ENCODE data around the gene ENPP3.
"Not testable (repeated sequence)": the region's sequence is repeated elsewhere in the genome, so short reads cannot be mapped to it uniquely, and the experiment has no call there.

Gene ENPP3

DNA sequence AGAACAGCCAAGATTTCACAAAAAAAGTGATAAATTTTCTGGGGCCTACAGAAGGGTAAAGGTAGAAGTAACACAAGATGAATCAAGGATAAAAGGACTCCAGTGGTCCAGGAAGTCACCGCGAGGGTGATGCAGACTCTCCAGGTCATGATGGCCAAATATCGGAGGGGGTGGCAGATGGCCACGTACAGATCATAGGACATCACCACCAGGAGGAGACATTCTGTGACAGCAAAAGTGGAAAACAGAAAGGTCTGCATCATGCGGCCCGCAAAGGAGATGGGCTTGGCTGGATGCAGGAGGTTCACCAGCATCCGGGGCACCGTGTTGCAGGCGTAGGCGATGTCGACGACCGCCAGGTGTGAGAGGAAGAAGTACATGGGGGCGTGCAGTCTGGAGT is 63.7 kb downstream of the ENPP3 start:
- not testable (repeated sequence) for H4K8ac ChIP-seq (ENCODE audit: low read depth, low read length); DNase-seq; H3K27ac ChIP-seq (ENCODE audit: low read depth, low read length); H2BK5ac ChIP-seq (ENCODE audit: low read length); H3K27me3 ChIP-seq (ENCODE audit: insufficient read depth, low read length, poor library complexity); H3K23ac ChIP-seq (ENCODE audit: low read length); H3K4me2 ChIP-seq (ENCODE audit: low read length); H3K4me3 ChIP-seq (ENCODE audit: low read length); H3K4me1 ChIP-seq (ENCODE audit: control insufficient read depth, low read depth, low read length); H3K79me2 ChIP-seq (ENCODE audit: control insufficient read depth, insufficient read depth, low read length); H2AK5ac ChIP-seq (ENCODE audit: low read length); H2BK120ac ChIP-seq (ENCODE audit: low read depth, low read length); H3K79me1 ChIP-seq (ENCODE audit: low read length); H2BK15ac ChIP-seq (replicated peaks; ENCODE audit: low read depth); H4K5ac ChIP-seq (ENCODE audit: low read length); H3K36me3 ChIP-seq (ENCODE audit: control insufficient read depth, insufficient read depth, low read length); H3K4ac ChIP-seq (ENCODE audit: low read depth, low read length); H3K9ac ChIP-seq (ENCODE audit: low read length); H3K18ac ChIP-seq (ENCODE audit: low read length); H3K56ac ChIP-seq (ENCODE audit: low read length)
- no CpG with 5 or more reads among the region's 14 CpGs for whole genome bisulfite sequencing (ENCODE audit: extremely low coverage, insufficient coverage, low lambda C conversion rate)

GRCh38 chr6:131703905-131704304 is 66.8 kb downstream of the ENPP3 start:
- H3K56ac ChIP-seq (ENCODE audit: low read length); H4K8ac ChIP-seq (ENCODE audit: low read depth, low read length); H2BK15ac ChIP-seq (replicated peaks; ENCODE audit: low read depth); H2AK5ac ChIP-seq (ENCODE audit: low read length); H3K79me1 ChIP-seq (ENCODE audit: low read length); H3K36me3 ChIP-seq (ENCODE audit: control insufficient read depth, insufficient read depth, low read length); H3K4me2 ChIP-seq (ENCODE audit: low read length); H2BK120ac ChIP-seq (ENCODE audit: low read depth, low read length); H3K23ac ChIP-seq (ENCODE audit: low read length); H3K18ac ChIP-seq (ENCODE audit: low read length); H3K4me1 ChIP-seq (ENCODE audit: control insufficient read depth, low read depth, low read length); H3K27me3 ChIP-seq (ENCODE audit: insufficient read depth, low read length, poor library complexity); H4K5ac ChIP-seq (ENCODE audit: low read length); H3K4me3 ChIP-seq (ENCODE audit: low read length); DNase-seq; H3K79me2 ChIP-seq (ENCODE audit: control insufficient read depth, insufficient read depth, low read length); H3K9ac ChIP-seq (ENCODE audit: low read length); H3K27ac ChIP-seq (ENCODE audit: low read depth, low read length); H2BK5ac ChIP-seq (ENCODE audit: low read length); H3K4ac ChIP-seq (ENCODE audit: low read depth, low read length): not testable (repeated sequence)
- no CpG with 5 or more reads among the region's 2 CpGs for WGBS (ENCODE audit: extremely low coverage, insufficient coverage, low lambda C conversion rate)

- H2BK120ac ChIP-seq (ENCODE audit: low read depth, low read length): not testable (repeated sequence)
Measured at GRCh38 chr6:131710917-131711316, 73.8 kb downstream of the ENPP3 start, which contains the start of gene CTAGE9. TSS of gene CTAGE9 (minus strand) at chr6:131711017. CDS start at chr6:131711017, 0 bp downstream.

DNA sequence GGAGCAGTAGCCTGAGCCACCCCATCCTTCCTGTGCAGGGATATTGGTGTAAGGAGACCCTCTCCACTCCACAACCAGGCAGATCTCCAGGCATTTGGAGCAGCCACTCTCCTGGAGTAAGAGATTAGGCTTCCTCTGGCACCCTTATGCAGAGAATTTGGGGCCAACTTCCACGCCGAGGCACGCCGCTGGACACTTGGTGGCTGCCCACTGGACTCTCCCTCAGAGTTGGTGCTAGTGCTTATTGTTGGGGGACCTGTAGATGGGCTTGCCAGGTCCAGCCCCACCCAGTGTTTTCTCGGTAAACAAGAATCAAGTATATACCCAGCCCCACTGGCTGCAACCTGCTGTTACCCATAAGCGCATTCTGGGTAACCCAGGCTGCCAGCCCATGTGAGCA is 78.5 kb downstream of the ENPP3 start:
- not testable (repeated sequence) for H3K4me2 ChIP-seq (ENCODE audit: low read length); H3K27ac ChIP-seq (ENCODE audit: low read depth, low read length); H3K79me1 ChIP-seq (ENCODE audit: low read length); H3K56ac ChIP-seq (ENCODE audit: low read length); H2AK5ac ChIP-seq (ENCODE audit: low read length); H3K27me3 ChIP-seq (ENCODE audit: insufficient read depth, low read length, poor library complexity); H2BK120ac ChIP-seq (ENCODE audit: low read depth, low read length); H2BK5ac ChIP-seq (ENCODE audit: low read length); H2BK15ac ChIP-seq (replicated peaks; ENCODE audit: low read depth); H3K4ac ChIP-seq (ENCODE audit: low read depth, low read length); H3K9ac ChIP-seq (ENCODE audit: low read length); H3K23ac ChIP-seq (ENCODE audit: low read length); H3K4me1 ChIP-seq (ENCODE audit: control insufficient read depth, low read depth, low read length); H3K79me2 ChIP-seq (ENCODE audit: control insufficient read depth, insufficient read depth, low read length); H3K18ac ChIP-seq (ENCODE audit: low read length); H4K5ac ChIP-seq (ENCODE audit: low read length); DNase-seq; H3K36me3 ChIP-seq (ENCODE audit: control insufficient read depth, insufficient read depth, low read length); H4K8ac ChIP-seq (ENCODE audit: low read depth, low read length); H3K4me3 ChIP-seq (ENCODE audit: low read length)
- WGBS (ENCODE audit: extremely low coverage, insufficient coverage, low lambda C conversion rate): no CpG with 5 or more reads among the region's 6 CpGs

More at GRCh38 chr6:131710917-131711316, 73.8 kb downstream of the ENPP3 start, which contains the start of gene CTAGE9:
- WGBS (ENCODE audit: extremely low coverage, insufficient coverage, low lambda C conversion rate): no CpG with 5 or more reads among the region's 18 CpGs
- DNase-seq; H3K79me1 ChIP-seq (ENCODE audit: low read length); H3K27me3 ChIP-seq (ENCODE audit: insufficient read depth, low read length, poor library complexity); H3K4me1 ChIP-seq (ENCODE audit: control insufficient read depth, low read depth, low read length); H2AK5ac ChIP-seq (ENCODE audit: low read length); H2BK15ac ChIP-seq (replicated peaks; ENCODE audit: low read depth); H3K36me3 ChIP-seq (ENCODE audit: control insufficient read depth, insufficient read depth, low read length); H2BK5ac ChIP-seq (ENCODE audit: low read length); H3K9ac ChIP-seq (ENCODE audit: low read length); H4K8ac ChIP-seq (ENCODE audit: low read depth, low read length); H3K79me2 ChIP-seq (ENCODE audit: control insufficient read depth, insufficient read depth, low read length); H3K23ac ChIP-seq (ENCODE audit: low read length); H4K5ac ChIP-seq (ENCODE audit: low read length); H3K4ac ChIP-seq (ENCODE audit: low read depth, low read length); H3K27ac ChIP-seq (ENCODE audit: low read depth, low read length); H3K4me3 ChIP-seq (ENCODE audit: low read length); H3K4me2 ChIP-seq (ENCODE audit: low read length); H3K56ac ChIP-seq (ENCODE audit: low read length); H3K18ac ChIP-seq (ENCODE audit: low read length): not testable (repeated sequence)

DNA sequence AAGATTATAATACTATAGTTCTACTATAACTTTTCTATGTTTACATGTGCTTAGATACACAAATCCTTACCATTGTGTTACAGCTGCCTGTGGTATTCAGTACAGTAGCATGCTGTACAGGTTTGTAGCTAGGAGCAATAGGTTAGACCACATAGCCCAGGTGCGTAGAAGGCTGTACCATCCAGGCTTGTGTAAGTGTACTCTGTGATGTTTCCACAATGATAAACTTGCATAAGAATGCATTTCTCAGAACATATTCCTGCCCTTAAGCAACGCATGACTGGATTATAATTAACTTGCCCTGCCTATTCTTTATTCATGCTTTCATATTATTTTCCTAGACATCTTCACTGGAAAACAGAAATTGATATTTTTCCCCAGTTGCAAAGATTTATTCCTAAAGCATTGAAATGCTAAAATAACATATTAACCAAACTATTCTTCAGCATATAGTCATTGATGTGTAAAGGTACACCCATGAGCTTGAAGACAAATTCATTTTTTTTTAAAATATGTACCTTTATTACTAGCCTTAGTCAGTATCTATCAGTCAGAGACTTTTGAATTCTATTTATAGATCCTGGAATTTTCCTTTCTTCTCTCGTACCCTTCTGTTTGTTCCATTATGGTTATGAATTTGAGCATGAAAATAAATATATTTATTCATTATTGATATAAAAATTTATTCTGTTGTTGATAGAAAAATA is 80.9 kb downstream of the ENPP3 start:
- no peaks in the 10 kb centered on the region for H3K27me3 ChIP-seq (ENCODE audit: insufficient read depth, low read length, poor library complexity)
- no peak overlapping the region for H3K4me3 ChIP-seq (ENCODE audit: low read length)
- H3K18ac ChIP-seq (ENCODE audit: low read length): no peak overlapping the region
- H3K4ac ChIP-seq (ENCODE audit: low read depth, low read length): no peak overlapping the region
- no peak overlapping the region for H3K9ac ChIP-seq (ENCODE audit: low read length)
- H4K8ac ChIP-seq (ENCODE audit: low read depth, low read length): no peak overlapping the region
- H2BK120ac ChIP-seq (ENCODE audit: low read depth, low read length): no peak overlapping the region
- H3K36me3 ChIP-seq (ENCODE audit: control insufficient read depth, insufficient read depth, low read length): no peaks in the 10 kb centered on the region
- H3K79me2 ChIP-seq (ENCODE audit: control insufficient read depth, insufficient read depth, low read length): no peaks in the 10 kb centered on the region
- H3K23ac ChIP-seq (ENCODE audit: low read length): no peak overlapping the region
- no peak for DNase-seq
- H3K4me1 ChIP-seq (ENCODE audit: control insufficient read depth, low read depth, low read length): no peaks in the 10 kb centered on the region
- no peak overlapping the region for H2BK15ac ChIP-seq (replicated peaks; ENCODE audit: low read depth)
- no peak overlapping the region for H2BK5ac ChIP-seq (ENCODE audit: low read length)
- H3K4me2 ChIP-seq (ENCODE audit: low read length): no peak overlapping the region
- H3K79me1 ChIP-seq (ENCODE audit: low read length): no peaks in the 10 kb centered on the region
- H4K5ac ChIP-seq (ENCODE audit: low read length): no peak overlapping the region
- H3K56ac ChIP-seq (ENCODE audit: low read length): no peak overlapping the region
- WGBS (ENCODE audit: extremely low coverage, insufficient coverage, low lambda C conversion rate): no CpG with 5 or more reads among the region's 3 CpGs
- no peak overlapping the region for H3K27ac ChIP-seq (ENCODE audit: low read depth, low read length)
- H2AK5ac ChIP-seq (ENCODE audit: low read length): no peak overlapping the region

GRCh38 chr6:131721161-131721560 is 84.1 kb downstream of the ENPP3 start:
- H2BK15ac ChIP-seq (replicated peaks; ENCODE audit: low read depth): no peak overlapping the region
- no peak overlapping the region for H3K23ac ChIP-seq (ENCODE audit: low read length)
- H3K56ac ChIP-seq (ENCODE audit: low read length): no peak overlapping the region
- no peak overlapping the region for H4K5ac ChIP-seq (ENCODE audit: low read length)
- H2AK5ac ChIP-seq (ENCODE audit: low read length): no peak overlapping the region
- no peaks in the 10 kb centered on the region for H3K79me1 ChIP-seq (ENCODE audit: low read length)
- H3K4me1 ChIP-seq (ENCODE audit: control insufficient read depth, low read depth, low read length): no peaks in the 10 kb centered on the region
- WGBS (ENCODE audit: extremely low coverage, insufficient coverage, low lambda C conversion rate): no CpG with 5 or more reads among the region's 2 CpGs
- no peak overlapping the region for H2BK120ac ChIP-seq (ENCODE audit: low read depth, low read length)
- no peak overlapping the region for H3K4me2 ChIP-seq (ENCODE audit: low read length)
- no peak overlapping the region for H3K4me3 ChIP-seq (ENCODE audit: low read length)
- no peak overlapping the region for H3K27ac ChIP-seq (ENCODE audit: low read depth, low read length)
- no peaks in the 10 kb centered on the region for H3K36me3 ChIP-seq (ENCODE audit: control insufficient read depth, insufficient read depth, low read length)
- no peak overlapping the region for H4K8ac ChIP-seq (ENCODE audit: low read depth, low read length)
- H3K4ac ChIP-seq (ENCODE audit: low read depth, low read length): no peak overlapping the region
- H3K9ac ChIP-seq (ENCODE audit: low read length): no peak overlapping the region
- DNase-seq: no peak
- no peak overlapping the region for H3K18ac ChIP-seq (ENCODE audit: low read length)
- no peak overlapping the region for H2BK5ac ChIP-seq (ENCODE audit: low read length)
- H3K79me2 ChIP-seq (ENCODE audit: control insufficient read depth, insufficient read depth, low read length): no peaks in the 10 kb centered on the region
- H3K27me3 ChIP-seq (ENCODE audit: insufficient read depth, low read length, poor library complexity): no peaks in the 10 kb centered on the region
